HEK293 (cell line): ENCODE results near the gene EDC3.

Experiments
- CTCF ChIA-PET: fragments of 350-600 bp; formaldehyde crosslinking; extraction: SDS; loops from one replicate; lab custom pipeline; 2021; ENCODE audit warnings: antibody characterized with exemption; lab: Yijun Ruan, JAX
- POLR2A ChIA-PET: fragments of 300-600 bp; formaldehyde crosslinking; extraction: SDS; loops from one replicate; lab custom pipeline; 2020; ENCODE audit warnings: antibody characterized with exemption, inconsistent platforms; lab: Yijun Ruan, JAX
- H3K27ac ChIP-seq: fragments of 200-500 bp; sonication (Bioruptor generic); 2 replicates; pipeline ENCODE4 v1.5.1; 2014; ENCODE audit warnings: low read depth, low read length, control low read depth, inconsistent platforms; ENCODE audit errors: extremely low read depth
- H3K36me3 ChIP-seq, 2 experiments: fragments of 200-500 bp in 1 of 2; sonication (Bioruptor generic) in 1 of 2; 1 replicate in 1 of 2; 2 replicates in 1 of 2; pipeline ENCODE4 v1.5.1; 2014 to 2017; ENCODE audit warnings: inconsistent platforms in 2 of 2, low read length in 2 of 2; ENCODE audit not compliant: control insufficient read depth in 2 of 2, insufficient read depth in 1 of 2
- H3K4me1 ChIP-seq: fragments of 200-500 bp; sonication (Bioruptor generic); 2 replicates; pipeline ENCODE4 v1.5.1; 2014; ENCODE audit warnings: mild to moderate bottlenecking, low read length, inconsistent platforms; ENCODE audit not compliant: control insufficient read depth, insufficient read depth
- H3K4me3 ChIP-seq: 2 replicates; pipeline ENCODE4 v1.5.1; 2011; ENCODE audit warnings: low read depth, mild to moderate bottlenecking, control low read depth, low read length, moderate library complexity
- H3K9me3 ChIP-seq: fragments of 200-500 bp; sonication (Bioruptor generic); 2 replicates; pipeline ENCODE4 v1.5.1; 2014; ENCODE audit warnings: low read depth, low read length, inconsistent platforms; ENCODE audit not compliant: control insufficient read depth, insufficient read depth
- AEBP2 ChIP-seq: fragments of 450-650 bp; formaldehyde crosslinking; IDR thresholded peaks from 2 replicates; pipeline ENCODE4 v1.5.1; 2016; ENCODE audit warnings: missing biosample characterization, missing genetic modification characterization, borderline replicate concordance
- FEZF1 ChIP-seq: fragments of 450-650 bp; formaldehyde crosslinking; IDR thresholded peaks from 2 replicates; pipeline ENCODE4 v1.5.1; 2016; ENCODE audit warnings: missing biosample characterization, missing genetic modification characterization
- PBX3 ChIP-seq: sonication (generic); formaldehyde crosslinking; IDR thresholded peaks from 2 replicates; pipeline ENCODE4 v1.8.1; 2022; ENCODE audit warnings: mild to moderate bottlenecking, moderate library complexity, missing genetic modification reagents
- REST ChIP-seq: fragments of 450-650 bp; formaldehyde crosslinking; IDR thresholded peaks from 2 replicates; pipeline ENCODE4 v1.5.1; 2016; ENCODE audit warnings: missing biosample characterization, missing genetic modification characterization
- SCRT1 ChIP-seq: fragments of 450-650 bp; formaldehyde crosslinking; IDR thresholded peaks from 2 replicates; pipeline ENCODE4 v1.5.1; 2016; ENCODE audit warnings: missing biosample characterization, missing genetic modification characterization, borderline replicate concordance
- ZBTB26 ChIP-seq: fragments of 450-650 bp; formaldehyde crosslinking; optimal IDR thresholded peaks from 2 replicates; pipeline ENCODE3; 2016; ENCODE audit warnings: missing biosample characterization, mild to moderate bottlenecking, missing genetic modification characterization
- ZNF148 ChIP-seq: fragments of 450-650 bp; formaldehyde crosslinking; IDR thresholded peaks from 2 replicates; pipeline ENCODE4 v1.5.0; 2017; ENCODE audit warnings: missing biosample characterization, missing genetic modification characterization, borderline replicate concordance
- ZNF184 ChIP-seq: fragments of 450-650 bp; IDR thresholded peaks from 2 replicates; pipeline ENCODE4 v1.5.1; 2018; ENCODE audit warnings: missing biosample characterization, mild to moderate bottlenecking, missing genetic modification characterization
- ZNF248 ChIP-seq: fragments of 450-650 bp; formaldehyde crosslinking; IDR thresholded peaks from 2 replicates; pipeline ENCODE4 v1.5.1; 2017; ENCODE audit warnings: missing biosample characterization, missing genetic modification characterization
- ZNF266 ChIP-seq: fragments of 450-650 bp; formaldehyde crosslinking; IDR thresholded peaks from 2 replicates; pipeline ENCODE4 v1.5.1; 2016; ENCODE audit warnings: missing biosample characterization, missing genetic modification characterization, low read depth
- ZNF529 ChIP-seq: fragments of 450-650 bp; formaldehyde crosslinking; IDR thresholded peaks from 2 replicates; pipeline ENCODE4 v1.5.1; 2017; ENCODE audit warnings: missing genetic modification characterization, missing biosample characterization; ENCODE audit not compliant: insufficient replicate concordance
- ZNF544 ChIP-seq: fragments of 450-650 bp; formaldehyde crosslinking; IDR thresholded peaks from 2 replicates; pipeline ENCODE4 v1.5.0; 2017; ENCODE audit warnings: missing biosample characterization, missing genetic modification characterization
- ZNF623 ChIP-seq: fragments of 450-650 bp; formaldehyde crosslinking; IDR thresholded peaks from 2 replicates; pipeline ENCODE4 v1.5.1; 2016; ENCODE audit warnings: missing biosample characterization, missing genetic modification characterization
- ZNF707 ChIP-seq: fragments of 450-650 bp; formaldehyde crosslinking; IDR thresholded peaks from 2 replicates; pipeline ENCODE4 v1.5.1; 2016; ENCODE audit warnings: missing biosample characterization, missing genetic modification characterization
- ZSCAN23 ChIP-seq: fragments of 450-650 bp; formaldehyde crosslinking; IDR thresholded peaks from 2 replicates; pipeline ENCODE4 v1.5.1; 2016; ENCODE audit warnings: missing biosample characterization, missing genetic modification characterization
- ZSCAN4 ChIP-seq: fragments of 450-650 bp; formaldehyde crosslinking; IDR thresholded peaks from 2 replicates; pipeline ENCODE4 v1.5.1; 2017; ENCODE audit warnings: missing biosample characterization, missing genetic modification characterization

Gene EDC3

GRCh38 chr15:74618841-74619596, 76.8 kb downstream of the EDC3 start:
- Histone ChIP-seq H3K9me3 (no peaks in the 10 kb centered on the region), H3K27ac (peak overlapping the region; percentile 19; the same call in 1 of the 2 replicates), H3K4me1 (peaks cover 9% of the 10 kb centered on the region), H3K36me3 (peaks cover 26 to 70% of the 10 kb centered on the region in 2 experiments), H3K4me3 (no peak overlapping the region)
- CTCF ChIA-PET, result interaction anchor here (0.8 to 12.8 kb wide), 6 partner anchors 15 to 250 kb away, joined by 3 to 220 read pairs (median 8); no protein-coding TSS in a partner anchor
- POLR2A ChIA-PET, result interaction anchor here (1.0 kb wide), 1 partner anchor 78 kb away, joined by 3 read pairs; the partner anchor contains the start of gene ARID3B
- TF ChIP-seq ZNF184 (tag by site-specific recombination), result no peak
- TF ChIP-seq ZNF148 (tag by site-specific recombination), result no peak
- TF ChIP-seq ZBTB26 (tag by site-specific recombination), result no peak
- TF ChIP-seq AEBP2 (tag by site-specific recombination), result no peak
- TF ChIP-seq FEZF1 (tag by site-specific recombination), result no peak
- no peak for TF ChIP-seq SCRT1
- TF ChIP-seq ZNF544 (tag by site-specific recombination), result no peak
- no peak for TF ChIP-seq ZNF248 (tag by site-specific recombination)
- no peak for TF ChIP-seq ZNF266 (tag by site-specific recombination)
- TF ChIP-seq PBX3 (CRISPR knock-in tag), result no peak
- no peak for TF ChIP-seq ZNF707 (tag by site-specific recombination)
- no peak for TF ChIP-seq ZSCAN4
- no peak for TF ChIP-seq ZNF623 (tag by site-specific recombination)
- no peak for TF ChIP-seq ZNF529 (tag by site-specific recombination)
- no peak for TF ChIP-seq REST (tag by site-specific recombination)
- no peak for TF ChIP-seq ZSCAN23 (tag by site-specific recombination)
